Fibroblast of lung (primary cell): ENCODE data around the gene CCL25.

Experiments
- EZH2 ChIP-seq: IDR thresholded peaks from 2 replicates; pipeline ENCODE4 v1.5.1; 2012; ENCODE audit warnings: low read length, control low read depth, mild to moderate bottlenecking; ENCODE audit errors: missing control alignments
- TF ChIP-seq, protein P1 (sequence below), 2 donors: IDR thresholded peaks in 1 of 2; conservative IDR thresholded peaks in 1 of 2; 1 replicate in 1 of 2; 2 replicates in 1 of 2; pipeline ENCODE4 v1.5.1; 2011 to 2012; ENCODE audit warnings: low read length in 2 of 2, control low read depth in 1 of 2, inconsistent platforms in 1 of 2, low read depth in 1 of 2, mild to moderate bottlenecking in 1 of 2

- TF ChIP-seq, protein P1, sequence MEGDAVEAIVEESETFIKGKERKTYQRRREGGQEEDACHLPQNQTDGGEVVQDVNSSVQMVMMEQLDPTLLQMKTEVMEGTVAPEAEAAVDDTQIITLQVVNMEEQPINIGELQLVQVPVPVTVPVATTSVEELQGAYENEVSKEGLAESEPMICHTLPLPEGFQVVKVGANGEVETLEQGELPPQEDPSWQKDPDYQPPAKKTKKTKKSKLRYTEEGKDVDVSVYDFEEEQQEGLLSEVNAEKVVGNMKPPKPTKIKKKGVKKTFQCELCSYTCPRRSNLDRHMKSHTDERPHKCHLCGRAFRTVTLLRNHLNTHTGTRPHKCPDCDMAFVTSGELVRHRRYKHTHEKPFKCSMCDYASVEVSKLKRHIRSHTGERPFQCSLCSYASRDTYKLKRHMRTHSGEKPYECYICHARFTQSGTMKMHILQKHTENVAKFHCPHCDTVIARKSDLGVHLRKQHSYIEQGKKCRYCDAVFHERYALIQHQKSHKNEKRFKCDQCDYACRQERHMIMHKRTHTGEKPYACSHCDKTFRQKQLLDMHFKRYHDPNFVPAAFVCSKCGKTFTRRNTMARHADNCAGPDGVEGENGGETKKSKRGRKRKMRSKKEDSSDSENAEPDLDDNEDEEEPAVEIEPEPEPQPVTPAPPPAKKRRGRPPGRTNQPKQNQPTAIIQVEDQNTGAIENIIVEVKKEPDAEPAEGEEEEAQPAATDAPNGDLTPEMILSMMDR (conservative IDR thresholded peaks at IDR 0.05 in 1 of 2, IDR thresholded peaks at IDR 0.05 in 1 of 2; ENCODE audit: low read depth in 1 of 2, low read length in 2 of 2): no peak
- TF ChIP-seq EZH2: no peak
These were observed 38.4 kb downstream of the CCL25 start for GRCh38 chr19:8090950-8091349.
